ENCODE data around the gene GNA14.
"Not testable (repeated sequence)": the region's sequence is repeated elsewhere in the genome, so short reads cannot be mapped to it uniquely, and the experiment has no call there.

GNA14 gene

DNA sequence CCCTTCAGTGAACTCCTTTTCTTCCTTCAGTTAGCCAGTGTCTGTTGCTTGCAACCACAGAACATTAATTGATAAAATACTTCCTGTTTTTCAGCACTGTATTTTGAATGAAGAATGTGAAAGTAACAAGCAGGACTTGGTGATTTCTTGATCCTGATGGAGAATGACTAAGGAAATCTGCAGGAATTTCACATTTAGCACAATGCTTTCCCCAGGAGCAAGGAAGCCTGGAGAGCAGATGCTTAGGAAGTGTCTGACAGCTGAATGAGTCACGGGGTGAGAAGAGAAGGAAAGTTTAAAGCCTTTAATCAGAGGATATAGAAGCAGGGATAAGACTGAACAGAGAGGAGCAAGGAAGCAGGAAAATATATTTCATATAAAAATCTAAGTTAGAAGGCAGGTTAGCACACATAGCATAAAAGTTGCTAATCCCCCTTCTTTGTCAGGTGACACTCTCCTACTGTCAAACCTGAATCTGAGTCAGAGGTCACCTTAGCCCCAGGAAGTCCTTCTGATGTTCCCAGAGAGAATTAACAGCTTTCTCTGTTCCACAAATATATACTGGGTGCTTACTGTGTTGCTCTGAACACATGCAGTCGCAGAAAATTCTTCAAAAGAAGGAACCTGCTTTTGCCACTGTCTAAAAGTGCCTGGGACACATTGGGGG is 59.7 kb downstream of the GNA14 start:
- no peak for DNase-seq (ENCODE audit: low read depth)

DNA sequence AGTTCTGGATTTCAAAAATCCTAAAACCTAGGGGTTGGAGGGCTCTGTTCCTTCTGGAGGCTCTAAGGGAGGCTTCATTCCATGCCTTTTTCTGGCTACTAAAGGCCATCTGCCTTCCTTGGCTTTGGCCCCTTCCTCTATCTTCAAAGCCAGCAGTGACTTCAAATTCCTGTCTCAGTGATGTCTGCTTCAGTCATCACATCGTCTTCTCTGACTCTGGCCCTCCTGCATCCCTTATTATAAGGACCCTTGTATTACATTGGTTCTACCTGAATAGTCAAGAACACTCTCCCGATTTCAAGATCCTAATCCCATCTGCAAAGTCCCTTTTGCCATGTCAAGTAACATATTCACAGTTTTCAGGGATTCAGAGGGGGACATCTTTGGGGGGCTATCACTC is 60.3 kb downstream of the GNA14 start:
- no peak for DNase-seq (ENCODE audit: low read depth)

DNA sequence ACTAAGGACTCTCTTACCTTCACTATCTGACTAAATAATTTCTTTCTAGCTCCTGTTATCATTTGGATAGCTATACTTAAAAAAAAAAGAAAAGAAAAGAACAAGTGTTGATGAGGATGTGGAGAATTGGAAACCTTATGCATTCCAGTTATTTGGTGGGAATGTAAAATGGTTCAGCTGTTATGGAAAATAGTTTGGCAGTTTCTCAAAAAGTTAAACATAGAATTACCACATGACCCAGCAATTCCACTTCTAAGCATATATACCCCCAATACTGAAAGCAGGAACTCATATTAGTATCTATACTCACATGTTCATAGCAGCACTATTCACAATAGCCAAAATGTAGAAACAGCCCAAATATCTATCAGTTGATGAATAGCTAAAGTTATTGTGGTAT is 61.1 kb downstream of the GNA14 start:
- no peak for DNase-seq (ENCODE audit: low read depth)

DNA sequence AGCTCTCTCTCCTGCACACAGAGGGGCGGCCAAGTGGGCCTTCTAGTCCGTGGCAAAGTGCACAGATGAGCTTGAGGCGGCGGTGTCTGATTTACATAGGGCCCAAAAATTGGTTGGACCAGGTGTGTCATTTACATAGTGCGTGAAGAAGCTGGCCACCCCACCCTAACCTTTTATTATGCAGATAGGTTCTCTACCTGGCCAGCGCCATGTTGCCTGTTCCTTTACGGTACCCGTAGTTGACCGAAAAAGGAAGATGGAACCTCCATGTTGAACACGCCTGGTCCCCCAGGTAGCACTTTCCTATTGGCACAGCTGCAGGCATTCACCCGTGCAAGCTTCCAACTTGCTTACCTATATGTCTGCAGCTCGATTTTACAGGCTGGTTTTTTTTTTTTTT is 61.5 kb downstream of the GNA14 start:
- no peak for DNase-seq (ENCODE audit: low read depth)

DNA sequence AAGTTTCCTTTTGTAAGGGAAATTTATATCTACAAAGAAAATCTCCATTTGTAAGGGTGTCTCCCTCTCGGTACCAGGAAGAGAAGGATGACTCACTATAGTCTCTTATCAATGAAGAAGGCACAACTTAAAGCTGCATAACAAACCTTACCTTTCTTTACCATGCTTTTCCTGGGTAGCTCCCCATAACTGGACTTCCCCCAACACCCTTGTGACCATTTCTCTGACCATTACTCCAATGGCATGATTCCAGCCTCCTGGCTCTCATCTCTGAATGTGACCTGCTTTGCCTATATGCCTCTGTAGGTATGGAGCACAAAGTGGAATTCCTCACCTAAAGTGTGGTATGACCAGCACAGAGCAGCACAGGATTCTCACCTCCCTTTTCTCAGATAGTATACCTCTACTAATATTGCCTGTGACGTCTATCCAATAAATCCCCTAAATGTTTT is 62.8 kb downstream of the GNA14 start:
- DNase-seq (ENCODE audit: low read depth) = no peak

DNA sequence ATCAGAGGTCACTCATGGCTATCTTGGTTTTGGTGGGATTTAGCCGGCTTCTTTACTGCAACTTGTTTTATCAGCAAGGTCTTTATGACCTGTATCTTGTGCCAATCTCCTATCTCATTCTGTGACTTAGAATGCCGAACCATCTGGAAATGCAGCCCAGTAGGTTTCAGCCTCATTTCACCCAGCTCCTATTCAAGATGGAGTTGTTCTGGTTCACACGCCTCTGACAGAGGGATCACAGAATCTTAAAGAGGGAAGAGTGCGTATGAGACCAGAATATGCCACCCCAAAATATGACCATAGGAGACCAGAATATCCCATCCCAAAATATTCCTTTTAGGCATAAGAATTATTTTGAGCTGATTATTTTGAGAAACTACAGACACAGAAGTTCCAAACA is 63.2 kb downstream of the GNA14 start:
- DNase-seq (ENCODE audit: low read depth) = not testable (repeated sequence)

DNA sequence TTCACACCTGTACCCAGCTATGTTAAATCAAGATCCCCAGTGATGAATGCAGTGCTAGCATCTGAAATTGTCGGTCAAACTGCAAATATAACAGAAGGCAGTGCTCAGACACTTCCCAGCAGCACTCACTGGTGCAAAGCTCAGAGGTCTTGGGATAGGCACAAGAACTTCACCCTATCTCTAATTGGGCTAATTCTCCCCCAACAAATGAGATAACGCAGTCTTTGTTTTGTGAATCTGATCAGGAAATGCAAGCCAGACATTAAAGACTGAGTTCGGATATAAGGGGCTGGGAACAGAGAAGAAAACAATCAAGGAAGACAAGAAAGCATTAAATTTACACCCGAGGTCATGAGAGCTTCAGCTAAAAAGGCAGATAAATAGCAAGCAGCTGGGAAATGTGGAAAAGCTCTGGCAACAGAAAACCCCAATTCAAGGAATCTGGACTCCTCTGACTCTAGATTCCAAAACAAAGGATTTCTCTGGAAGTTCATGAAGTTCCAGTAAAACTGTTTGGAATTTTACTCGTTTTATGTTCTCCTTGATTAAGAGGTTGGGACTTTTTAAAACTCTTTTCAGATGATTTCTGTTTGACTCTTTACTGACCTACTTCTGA is 65.1 kb downstream of the GNA14 start:
- no peak for DNase-seq (ENCODE audit: low read depth)

DNA sequence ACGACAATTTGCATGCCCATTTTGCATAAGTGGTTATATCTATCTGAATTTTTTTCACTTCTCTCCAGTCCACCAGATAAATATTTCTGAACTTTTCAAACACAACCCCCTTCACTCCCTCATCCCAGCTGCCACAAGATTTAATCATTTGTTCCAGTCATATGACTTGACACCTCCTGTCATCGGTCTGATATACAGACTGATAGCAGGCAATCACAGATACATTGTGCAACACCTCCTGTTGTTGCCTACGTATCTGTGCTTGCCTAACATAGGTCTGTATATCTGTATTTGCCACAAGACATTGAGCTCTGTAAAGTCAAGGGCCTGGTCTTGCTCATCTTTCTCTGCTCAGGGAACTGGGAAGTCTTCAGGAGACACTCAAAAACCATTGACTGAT is 65.6 kb downstream of the GNA14 start:
- DNase-seq (ENCODE audit: low read depth) = no peak

DNA sequence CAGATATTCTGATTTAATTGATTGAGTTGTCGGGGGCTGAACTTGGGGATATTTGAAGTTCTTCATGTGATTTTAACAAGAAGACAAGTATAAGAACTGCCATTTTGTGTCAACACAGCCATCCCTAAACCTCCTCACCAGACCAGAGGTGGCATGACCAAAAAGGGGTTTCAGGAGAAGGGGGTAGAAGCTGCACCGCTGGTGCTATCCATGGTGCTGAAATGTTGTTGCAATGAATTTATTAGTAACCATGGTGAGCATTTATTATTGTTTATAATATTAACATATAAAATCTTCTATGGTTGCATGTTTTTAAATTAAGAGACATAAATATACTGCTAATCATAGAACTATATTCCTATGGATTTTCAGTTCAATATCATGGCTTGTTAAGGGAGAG is 72.3 kb downstream of the GNA14 start:
- DNase-seq (ENCODE audit: low read depth) = no peak

DNA sequence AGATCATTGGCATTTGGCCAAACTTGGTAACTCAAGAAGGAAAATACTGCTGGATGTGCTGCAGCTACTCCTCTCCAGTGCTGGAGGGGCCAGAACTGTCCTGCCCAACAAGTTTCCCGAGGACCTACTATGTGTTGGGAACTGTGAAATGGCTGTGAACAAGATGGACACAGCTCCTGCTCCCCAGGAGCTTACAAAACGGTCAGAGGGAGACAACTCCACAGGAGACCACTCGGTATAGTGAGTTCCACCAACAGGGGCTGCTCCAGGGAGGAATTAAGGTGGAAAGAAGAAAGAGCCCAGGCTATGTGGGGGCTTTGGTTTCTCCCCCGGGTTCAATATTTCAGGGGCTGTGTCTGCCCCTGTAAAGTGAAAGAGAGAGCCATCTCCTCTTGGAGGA is 78.8 kb downstream of the GNA14 start:
- DNase-seq (ENCODE audit: low read depth) = no peak

DNA sequence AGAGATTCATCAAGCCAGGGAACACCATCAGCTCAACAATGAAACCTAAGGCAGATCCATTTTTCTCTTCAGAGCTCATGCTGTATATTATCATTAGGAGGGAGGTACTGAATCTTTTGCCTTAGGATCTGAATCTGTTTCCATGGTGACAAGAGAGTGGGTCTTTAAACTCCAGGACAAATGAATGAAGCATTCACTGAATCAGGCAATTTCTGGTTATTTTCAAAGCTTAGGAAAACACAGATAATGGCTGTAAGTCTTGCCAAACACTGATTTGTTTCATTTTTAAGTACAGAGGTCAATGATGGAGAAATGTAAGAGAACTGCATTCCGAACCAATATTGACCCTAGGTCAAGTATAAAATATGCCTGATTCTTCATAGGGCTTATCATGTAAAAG is 84.9 kb downstream of the GNA14 start:
- no peak for DNase-seq (ENCODE audit: low read depth)

DNA sequence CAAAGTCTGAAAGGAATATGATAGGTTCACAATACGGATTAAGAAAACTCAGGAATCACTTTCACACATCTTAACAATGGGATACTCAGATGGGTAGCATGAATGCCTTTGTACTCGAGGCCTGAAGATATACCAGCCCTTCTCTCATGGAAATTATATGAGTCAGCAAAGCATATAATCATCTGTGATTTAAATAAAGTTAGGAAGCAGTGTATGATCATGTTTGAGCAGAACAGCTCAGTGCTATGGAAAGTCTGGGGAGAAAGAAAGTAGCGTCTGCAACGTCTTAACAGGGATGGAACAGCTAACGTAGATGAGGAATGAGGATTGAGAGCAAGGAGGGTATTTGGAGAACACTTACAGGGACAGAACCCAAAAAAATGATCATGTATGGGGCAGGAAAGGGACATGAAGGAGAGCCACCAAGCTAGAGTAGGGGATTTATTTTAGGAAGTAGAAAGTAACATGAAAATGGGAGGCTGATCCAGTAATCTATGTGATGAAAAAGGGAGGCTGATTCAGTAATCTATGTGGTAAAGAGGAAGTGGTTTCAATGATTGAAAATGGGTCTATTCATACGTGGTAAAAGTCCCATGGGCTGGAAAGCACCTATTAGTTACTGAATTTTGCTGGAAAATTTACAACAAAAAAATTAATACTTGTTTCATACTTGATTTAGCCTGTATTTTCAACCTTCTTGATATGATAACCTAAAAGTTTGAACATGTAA is 85.9 kb downstream of the GNA14 start:
- DNase-seq (ENCODE audit: low read depth) = no peak

DNA sequence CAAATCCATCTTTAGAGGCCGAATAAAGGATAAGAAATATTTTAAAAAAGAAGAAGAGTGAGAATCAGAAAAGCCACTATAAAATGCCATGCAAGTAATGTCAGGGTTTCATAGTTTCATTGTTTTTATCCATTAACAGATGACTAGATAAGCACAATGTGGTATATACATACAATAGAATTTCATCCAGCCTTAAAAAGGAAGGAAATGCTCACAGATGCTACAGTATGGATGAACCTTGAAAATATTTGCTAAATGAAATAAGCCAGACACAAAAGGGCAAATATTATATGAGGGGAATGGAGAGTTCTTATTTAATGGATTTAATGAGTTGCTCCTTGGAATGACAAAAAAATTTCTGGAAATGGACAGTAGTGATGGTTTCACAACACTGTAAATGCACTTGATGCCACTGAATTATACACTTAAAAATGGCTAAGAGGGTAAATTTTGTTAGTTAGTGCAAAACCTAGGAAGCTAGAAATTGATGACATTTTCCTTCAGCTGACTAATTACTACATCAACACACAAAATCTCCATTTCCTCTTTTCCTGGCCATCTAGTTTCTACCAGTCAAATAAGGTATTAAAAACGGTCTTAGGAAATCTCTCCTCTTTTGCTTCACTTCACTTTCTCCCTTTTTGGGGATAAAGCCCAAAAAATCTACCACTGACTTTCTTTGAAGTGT is 86.6 kb downstream of the GNA14 start:
- no peak for DNase-seq (ENCODE audit: low read depth)

DNA sequence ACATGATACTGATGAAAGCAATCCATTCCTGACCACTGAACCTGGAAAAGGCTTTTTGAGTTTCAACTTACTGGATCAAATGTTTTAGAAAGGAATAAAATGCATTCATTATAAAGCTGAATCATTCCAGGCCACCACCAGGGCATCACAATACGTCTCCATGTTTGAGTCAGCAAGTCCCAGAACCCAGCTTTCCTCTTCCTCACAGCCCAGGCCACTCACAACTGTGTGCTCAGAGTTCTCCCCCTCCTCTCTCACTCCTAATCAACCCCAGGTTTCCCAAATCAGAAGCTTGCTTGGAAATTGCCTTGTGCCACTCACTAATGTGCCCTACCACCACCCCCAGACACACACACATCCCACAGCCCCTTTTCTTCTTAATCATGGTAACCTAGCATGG is 91.7 kb downstream of the GNA14 start:
- no peak for DNase-seq (ENCODE audit: low read depth)

DNA sequence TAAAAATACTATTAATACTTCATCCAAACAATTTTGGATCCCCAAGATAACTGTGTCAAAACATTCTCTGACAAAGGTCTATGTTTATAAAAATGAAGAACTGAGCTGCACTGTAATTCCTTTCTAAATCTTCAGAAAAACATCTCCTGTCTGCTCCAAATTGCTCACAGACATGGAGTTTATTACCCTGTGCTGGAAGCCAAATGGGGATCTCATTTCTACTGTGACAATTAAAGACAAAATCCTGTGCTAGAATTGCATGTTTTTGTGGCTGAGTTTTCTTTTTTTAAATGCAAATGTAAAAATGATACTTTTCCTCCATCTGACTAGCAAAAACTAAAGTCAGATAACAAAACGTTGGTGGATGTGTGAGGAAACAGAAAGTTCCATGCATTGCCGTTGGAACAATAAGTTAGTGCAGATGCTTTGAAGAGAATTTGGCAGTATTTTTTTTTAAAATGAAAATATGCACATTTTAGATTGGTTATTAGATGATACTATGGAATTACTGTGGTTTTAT is 93.5 kb downstream of the GNA14 start:
- no peak for DNase-seq (ENCODE audit: low read depth)

DNA sequence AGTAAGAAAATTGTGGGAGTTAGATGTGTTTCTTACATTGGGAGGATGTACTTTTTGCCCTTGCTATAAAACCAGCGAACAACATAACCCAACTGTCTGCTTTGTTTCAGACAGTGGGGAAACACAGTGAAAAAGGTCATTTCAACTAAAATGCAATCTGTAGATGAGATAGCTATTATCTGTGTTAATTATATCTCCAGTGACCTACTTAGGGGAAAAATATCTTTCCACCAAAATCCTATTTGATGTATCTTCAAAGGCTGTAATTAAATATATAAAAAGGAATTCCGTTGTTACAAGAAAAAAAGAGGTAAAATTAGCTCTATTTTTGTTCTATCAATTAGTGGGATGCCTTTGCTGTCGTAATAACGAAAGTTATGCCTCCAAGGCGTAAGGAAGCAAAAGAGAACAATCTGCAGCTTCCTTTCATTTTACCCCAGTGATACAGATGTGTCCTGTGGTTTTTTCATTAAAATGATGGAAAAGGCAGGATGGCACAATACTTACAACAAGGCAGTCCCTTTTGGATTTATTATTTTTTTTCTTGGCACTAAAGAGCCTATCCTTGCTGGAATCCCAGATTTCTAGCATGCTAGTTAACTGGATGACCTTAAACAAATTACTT is 100.9 kb downstream of the GNA14 start:
- no peak for DNase-seq (ENCODE audit: low read depth)

DNA sequence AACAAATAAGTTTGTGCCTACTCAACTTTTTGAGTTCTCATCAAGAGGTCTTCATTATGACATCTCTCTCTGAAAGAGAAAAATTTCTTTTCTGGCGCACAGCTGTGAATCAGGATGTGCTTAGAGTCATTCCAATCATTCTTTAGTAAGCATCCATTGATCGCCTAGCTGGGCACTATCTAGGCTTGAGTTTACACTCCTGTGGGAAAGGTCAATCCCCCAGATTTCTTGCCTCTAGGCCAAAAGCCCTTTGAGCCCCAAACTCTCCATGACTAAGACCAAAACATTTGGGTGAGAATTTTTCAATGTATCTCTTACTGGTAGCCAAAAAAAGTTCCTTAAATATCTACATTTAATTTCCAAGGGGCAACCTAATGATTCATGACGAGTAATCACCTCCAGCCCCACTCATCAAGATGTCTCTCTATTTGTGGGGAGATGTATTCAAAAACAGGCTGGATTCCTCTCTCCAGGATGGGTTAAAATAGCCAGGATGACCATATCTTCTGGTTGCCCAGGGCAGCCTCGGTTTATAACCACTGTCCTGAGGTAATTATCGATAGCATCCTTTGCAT is 101.7 kb downstream of the GNA14 start:
- no peak for DNase-seq (ENCODE audit: low read depth)

DNA sequence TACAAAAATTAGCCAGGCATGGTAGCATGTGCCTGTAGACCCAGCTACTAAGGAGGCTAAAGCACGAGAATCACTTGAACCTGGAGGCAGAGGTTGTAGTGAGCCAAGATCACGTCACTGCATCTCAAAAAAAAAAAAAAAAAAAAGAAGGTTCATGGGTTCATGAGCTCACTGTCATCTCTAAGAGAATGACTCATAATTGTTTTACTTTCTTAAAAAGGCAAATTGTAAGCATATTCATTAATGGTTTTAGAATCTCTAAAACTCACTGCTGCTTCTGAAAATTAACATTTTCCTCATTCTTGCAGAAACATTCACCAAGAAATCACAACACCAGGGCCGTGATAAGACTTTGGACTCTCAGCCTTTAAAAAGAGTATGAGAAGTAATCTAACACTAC is 103.6 kb downstream of the GNA14 start:
- DNase-seq (ENCODE audit: low read depth) = no peak

DNA sequence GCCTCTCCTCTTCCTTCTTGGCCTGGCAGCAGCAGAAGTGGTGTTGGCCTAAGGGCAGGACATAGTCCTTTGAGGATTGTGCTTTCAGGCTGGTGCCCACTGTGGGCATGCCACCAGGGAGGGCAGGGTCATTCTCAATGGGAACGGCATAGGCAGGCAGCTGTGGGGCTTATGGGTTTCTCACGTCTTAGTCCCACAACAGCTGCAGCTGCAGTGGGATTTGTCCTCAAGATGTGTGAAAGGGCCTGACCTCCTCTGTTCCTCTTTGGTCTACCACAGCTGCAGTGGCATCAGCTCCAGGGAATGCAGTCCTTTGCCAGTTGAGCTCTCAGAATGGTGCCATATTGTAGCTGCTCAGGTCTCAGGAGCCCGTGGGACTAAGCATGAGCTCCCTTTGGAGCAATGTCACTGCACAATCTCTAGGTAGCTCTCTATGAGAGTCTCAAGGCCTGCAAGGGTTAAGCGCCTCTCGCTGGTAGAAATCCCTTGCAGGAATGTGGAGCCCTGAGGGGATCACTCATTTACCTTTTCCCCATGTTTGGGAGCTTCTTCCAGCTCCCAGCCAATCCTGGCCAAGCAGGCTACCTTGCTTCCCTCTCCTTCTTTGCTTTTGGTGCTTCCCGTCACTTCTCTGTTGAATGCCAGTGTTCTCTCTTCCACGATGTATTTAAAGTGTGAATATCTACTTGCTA is 104.8 kb downstream of the GNA14 start:
- no peak for DNase-seq (ENCODE audit: low read depth)

DNA sequence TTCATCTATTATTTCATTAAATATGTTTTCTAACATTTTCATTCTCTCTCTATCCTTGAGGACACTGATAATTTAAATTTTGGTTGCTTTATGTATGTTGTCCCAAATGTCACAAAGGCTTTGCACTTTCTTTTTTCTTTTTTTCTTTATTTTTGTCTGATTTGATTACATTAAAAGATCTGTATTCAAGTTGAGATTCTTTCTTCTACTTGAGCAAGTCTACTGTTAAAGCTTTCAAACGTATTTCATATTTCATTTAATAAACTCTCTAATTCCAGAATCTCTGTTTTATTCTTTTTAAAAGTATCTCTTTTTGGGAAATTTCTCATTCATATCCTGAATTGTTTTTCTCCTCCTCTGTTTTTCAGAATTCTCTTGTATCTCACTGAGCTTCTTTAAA is 106.5 kb downstream of the GNA14 start:
- no peak for DNase-seq (ENCODE audit: low read depth)

DNA sequence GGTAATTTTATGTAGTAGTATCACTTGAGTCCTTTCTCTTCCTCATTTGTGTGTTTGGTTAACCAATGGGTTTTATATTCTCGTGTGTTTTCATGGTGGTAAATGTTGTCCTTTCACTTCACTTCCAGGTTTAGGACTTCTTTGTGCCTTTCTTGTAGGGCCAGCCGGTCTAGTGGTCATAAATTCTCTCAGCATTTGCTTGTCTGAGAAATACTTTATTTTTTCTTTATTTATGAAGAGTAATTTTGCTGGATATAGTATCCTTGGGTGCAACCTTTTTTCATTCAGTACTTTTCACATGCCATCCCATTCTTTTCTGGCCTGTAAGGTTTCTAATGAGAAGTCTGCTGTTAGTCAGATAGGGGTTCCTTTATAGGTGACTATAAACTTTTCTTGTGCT is 107.1 kb downstream of the GNA14 start:
- DNase-seq (ENCODE audit: low read depth) = no peak

Data from activated T-cell treated with anti-CD3 and anti-CD28 coated beads for 48 hours (primary cell).